HG02938 (cell line): ENCODE data around the gene SVOPL.
A peak's percentile ranks its signal among the peaks of the same experiment; 100 is the strongest.

ENCODE experiments used
- ATAC-seq: cut with Tn5 transposase; IDR thresholded peaks from one replicate; pipeline ENCODE4 v1.9.1; 2021; ENCODE audit warnings: mild to moderate bottlenecking, moderate library complexity; ENCODE audit not compliant: unreplicated experiment

The SVOPL gene

DNA sequence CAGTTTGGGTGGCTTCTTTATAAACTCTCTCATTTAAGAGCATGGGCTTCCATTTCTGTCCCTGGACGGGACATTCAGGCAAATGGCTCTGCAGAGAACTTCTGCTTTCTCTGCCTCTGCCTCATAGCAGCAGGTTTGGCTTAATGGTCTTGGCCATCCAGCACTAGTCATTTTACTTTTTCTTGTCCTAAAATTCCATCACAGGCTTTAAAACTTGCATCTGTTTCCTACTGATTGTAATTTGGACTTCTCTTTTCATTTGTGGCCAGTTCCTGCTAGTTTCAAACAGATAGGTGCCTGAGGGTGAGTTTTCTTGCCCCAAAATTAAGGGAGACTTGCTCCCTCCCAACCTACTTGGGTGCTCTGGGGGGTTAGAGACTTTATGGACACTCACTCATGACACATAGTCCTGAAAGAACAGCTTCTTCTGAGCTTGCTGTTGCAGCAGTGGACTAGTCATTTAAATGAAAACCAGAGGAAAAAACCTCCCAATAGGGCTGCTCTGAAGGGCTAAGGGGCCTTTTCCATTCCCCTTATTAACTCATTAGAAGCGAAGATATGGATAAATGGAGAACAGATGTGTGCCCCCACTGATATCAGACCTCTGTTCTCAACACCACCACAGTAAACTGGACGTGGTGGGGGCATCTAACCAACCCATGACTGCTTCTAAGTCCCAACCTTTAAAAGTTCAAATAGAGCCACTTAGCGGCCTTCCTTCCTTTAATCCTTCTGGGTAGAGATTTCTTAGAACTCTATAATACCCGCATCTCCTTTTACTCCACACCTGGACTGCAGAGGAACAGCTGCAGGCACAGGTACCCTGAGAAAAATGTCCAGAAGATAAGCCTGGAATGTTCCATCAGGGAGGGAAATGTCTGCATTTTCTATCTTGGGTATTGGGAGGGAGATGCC, 38.8 kb downstream of the SVOPL start:
- no peak for ATAC-seq

DNA sequence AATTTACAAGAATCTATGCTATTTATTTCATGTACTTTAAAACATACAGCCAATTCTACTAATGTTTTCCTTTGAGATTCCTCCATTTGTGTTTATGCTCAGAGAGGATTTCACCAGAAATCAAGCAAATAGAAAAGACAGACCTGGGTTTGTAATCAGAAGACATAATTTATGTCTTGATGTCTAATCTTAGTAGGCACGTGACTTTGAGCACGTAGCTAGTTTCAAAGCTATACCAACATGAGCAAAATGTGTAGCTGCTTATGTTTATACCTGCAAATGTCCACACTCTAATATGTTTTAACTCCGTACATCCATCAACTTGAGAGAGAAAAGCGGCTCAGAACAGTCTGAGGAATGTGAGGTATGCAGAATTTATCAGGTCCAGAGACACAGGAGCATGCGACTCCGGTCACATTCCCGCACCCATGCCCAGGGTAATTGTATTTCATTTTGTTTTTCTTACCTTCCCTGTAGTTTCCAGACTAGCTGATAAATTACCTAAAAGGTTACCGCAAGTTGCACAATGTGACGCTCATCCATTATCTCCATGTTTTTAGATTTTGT, 40.0 kb downstream of the SVOPL start:
- ATAC-seq = no peak

DNA sequence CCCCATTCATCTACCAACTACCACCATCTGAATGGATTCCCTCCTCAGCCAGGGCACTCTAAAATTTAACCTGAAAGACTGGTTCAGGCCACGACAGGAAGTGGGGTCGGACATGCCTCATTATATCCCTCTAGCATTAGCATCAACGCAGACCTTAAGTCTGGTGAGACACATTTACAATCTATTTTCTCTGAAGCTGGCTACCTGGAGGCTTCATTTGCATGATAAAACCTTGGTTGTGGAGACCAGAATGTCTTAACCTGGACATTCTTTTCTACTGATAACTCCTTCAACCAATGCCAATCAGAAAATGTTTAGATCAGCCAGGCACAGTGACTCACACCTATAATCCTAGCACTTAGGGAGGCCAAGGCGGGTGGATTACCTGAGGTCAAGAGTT, 42.3 kb downstream of the SVOPL start:
- ATAC-seq = no peak

DNA sequence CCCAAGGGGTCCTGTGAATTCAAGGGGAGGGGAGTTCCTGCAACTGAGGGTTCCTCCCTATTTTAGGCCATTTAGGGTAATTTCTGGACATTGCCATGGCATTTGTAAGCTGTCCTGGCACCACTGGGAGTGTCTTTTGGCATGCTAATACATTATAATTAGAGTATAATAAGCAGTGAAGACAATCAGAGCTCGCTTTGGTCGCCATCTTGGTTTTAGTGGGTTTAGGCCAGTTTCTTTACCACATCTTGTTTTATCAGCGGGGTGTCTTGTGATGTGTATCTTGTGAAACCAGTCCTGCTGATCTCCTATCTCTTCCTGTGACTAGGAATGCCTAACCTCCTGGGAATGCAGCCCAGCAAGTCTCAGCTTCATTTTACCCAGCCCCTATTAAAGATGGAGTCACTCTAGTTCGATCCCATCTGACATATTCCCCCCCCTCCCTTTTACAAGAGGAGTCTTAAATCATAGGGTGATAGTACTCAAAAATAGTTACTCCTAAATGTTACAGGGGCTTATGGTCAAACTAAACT, 43.2 kb downstream of the SVOPL start:
- ATAC-seq = no peak

DNA sequence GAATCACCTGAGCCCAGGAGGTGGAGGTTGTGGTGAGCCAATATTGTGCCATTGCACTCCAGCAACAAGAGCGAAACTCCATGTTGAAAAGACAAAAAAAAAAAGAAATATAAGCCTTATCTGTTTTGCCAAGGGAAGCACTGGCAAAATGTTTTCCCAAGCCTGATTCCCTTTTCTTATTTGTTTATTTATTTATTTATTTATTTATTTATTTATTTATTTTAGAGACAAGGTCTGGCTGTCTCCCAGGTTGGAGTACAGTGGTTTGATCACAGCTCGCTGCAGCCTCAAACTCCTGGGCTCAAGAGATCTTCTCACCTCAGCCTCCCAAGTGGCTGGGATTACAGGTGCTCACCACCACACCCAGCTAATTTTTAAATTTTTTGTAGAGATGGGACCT, 44.2 kb downstream of the SVOPL start:
- ATAC-seq = no peak

DNA sequence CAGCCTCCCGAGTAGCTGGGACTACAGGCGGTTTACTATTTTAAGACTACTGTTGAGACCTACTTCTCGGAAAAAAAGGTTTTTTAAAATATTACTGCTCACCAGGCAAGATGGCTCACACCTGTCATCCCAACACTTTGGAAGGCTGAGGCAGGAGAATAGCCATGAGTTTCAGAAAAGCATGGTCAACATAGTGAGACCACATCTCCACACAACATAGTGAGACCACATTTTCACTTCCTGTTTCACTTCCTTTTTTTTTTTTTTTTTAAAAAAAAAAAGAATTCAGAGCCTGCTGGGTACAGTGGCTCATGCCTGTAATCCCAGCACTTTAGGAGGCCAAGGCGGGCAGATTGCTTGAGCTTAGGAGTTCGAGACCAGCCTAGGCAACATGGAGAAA, 46.5 kb downstream of the SVOPL start:
- peak; percentile 65 for ATAC-seq

DNA sequence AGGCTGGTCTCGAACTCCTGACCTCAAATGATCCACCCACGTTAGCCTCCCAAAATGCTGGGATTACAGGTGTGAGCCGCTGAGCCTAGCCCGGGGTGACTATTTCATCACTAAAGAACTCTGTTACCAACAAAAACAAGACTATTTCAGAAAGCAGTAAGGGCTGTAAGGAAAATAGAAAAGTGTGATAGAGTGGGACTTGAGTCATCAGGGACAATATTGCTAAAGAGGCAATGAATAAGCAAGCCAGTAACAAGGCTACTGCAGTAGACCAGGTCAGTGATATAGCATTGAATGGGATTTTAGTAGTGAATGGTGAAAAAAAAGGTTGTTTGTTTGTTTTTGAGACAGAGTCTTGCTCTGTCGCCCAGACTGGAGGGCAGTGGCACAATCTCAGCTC, 51.7 kb downstream of the SVOPL start:
- no peak for ATAC-seq

DNA sequence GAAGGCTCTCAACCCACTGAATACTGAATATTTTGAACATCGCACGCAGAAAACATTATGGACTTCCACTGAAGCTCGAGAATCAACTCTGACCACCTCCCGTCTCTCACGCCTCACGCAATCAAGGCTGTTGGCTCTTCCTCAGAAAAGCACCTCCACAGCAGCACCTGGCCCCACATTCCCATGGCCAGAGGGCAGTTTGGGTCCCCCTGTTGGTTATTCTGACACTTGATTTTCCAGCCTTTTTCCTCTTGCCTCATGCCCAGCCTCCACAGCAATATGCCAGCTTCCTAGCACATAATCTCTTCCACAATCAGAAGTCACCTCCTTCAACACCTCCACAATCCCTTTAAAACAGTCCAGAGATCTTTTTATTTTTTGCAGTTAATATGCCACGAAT, 55.9 kb downstream of the SVOPL start:
- ATAC-seq = no peak

DNA sequence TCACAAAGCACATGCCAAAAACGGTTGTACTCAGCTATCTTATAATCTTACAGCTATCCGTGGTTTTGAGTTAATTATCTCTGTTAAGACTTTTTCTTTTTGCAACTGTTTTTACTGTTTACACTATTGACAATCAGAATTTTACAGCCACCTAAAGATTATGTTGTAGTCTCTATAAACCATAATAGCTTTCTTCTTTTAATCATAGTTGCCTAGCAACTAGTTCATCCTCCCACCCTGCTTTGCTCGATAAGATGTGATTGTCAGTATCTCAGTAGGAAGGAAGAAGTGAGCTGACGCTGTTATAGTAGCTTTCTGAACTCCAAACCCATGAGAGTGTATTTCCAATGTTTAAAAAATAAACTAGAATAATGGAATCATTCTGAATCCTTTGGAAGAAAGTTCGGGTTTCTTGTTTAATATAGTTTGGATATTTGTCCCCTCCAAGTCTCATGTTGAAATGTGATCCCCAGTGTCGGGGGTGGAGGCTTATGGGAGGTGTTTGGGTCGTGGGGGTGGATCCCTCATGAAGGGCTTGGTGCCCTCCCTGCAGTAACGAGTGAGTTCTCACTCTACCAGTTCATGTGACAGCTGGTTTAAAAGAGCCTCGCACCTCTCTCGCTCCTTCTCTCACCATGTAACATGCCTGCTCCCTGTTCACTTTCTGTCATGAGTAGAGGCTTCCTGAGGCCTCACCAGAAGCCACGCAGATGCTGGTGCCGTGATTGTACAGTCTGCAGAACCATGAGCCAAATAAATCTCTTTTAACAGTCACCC, 68.1 kb downstream of the SVOPL start:
- no peak for ATAC-seq

DNA sequence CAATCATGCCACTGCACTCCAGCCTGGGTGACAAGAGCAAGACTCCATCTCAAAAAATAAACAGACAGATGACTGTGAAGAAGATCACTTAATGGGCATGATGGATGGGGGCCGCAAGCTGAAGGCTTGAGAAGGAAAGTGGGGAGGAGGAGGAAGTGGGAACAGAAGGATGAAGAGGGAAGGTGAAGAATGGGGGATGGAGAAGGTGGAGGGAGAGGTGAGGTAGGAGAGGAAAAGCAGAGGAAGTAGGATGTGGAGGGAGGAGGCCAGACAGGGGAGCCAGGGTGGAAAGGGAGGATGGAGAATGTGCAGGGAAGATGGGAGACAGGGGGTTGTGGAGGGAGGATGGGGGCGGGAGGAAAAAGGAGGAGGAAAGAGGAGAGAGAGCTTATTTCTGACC, 68.8 kb downstream of the SVOPL start:
- no peak for ATAC-seq

DNA sequence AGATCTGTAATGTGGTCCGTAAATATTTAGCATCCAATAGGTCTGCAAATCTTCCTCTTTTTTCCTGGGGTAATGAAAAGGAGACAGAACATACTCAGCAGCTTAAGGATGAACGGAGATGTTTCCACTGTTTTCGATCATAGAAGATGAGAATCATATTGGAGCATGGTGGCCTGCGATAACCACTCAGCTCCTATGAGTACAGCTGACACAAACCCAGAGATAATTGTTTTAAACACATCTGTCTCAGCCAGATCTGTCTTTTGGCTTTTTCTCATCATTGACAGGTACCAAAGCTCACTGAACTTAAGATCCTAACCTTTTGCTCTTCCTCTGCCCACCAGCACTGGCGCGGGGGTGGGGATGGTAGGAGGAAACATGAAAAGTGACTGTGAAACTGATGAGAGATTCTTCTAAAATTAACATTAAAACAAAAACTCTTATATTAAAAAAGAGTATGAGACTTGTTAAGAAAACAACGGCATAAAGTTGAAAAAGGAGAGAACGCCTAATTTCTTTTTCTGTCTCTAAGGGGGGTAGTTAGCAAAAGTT, 71.0 kb downstream of the SVOPL start:
- no peak for ATAC-seq

DNA sequence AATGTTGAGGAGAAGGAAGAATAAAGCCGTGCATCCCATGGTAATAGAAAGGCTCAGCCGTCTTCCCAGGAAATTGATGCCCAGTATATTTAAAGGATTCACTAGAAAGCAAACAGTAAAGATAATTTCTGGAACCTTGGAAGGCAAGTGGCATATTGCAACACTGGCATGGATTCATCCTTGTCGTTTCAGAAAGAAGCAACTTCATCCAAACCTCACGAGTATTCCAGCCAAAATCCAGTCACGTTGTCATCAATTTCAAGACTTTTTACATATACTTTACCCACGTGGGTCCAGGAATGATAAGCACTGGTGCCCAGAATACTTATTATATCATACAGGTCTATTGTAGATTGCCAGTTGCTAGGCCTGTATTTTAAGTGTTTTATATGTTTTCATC, 73.8 kb downstream of the SVOPL start:
- ATAC-seq = no peak

DNA sequence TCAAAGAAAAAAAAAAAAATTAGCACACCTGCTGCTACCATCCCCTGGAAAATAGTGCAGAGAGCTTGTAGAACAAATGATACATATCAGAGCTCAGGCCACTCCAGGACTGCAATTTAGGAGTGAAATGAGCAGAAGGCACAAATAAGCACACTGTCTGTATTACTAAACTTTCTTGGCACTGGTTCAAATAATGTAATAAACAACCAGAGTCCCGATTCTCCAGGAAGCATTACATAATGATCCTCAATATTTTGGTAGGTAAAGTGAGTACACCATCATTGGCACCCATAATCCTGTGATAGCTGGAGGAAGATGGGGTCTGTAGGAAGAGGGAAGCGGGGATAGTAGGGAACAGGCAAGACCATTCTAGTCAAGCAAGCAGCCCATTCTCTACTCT, 74.3 kb downstream of the SVOPL start:
- no peak for ATAC-seq

DNA sequence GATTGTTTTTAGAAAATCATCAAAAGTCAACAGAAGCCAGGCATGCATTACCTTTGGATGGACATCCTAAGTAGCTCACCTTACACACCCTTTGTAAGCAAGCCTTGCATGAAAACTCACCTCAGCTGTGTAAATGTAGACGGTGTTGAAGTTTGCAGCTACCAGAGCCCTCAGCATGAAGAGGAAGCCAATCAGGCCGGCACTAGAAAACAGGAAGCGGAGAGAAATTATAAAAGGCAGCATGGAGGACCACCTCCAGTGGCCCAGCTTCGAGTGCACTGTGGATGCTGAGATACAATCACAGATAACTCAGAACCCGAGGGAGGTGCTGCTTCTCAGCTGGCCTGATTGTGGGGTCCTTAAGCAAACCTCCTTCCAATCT, 75.3 kb downstream of the SVOPL start:
- ATAC-seq = no peak

DNA sequence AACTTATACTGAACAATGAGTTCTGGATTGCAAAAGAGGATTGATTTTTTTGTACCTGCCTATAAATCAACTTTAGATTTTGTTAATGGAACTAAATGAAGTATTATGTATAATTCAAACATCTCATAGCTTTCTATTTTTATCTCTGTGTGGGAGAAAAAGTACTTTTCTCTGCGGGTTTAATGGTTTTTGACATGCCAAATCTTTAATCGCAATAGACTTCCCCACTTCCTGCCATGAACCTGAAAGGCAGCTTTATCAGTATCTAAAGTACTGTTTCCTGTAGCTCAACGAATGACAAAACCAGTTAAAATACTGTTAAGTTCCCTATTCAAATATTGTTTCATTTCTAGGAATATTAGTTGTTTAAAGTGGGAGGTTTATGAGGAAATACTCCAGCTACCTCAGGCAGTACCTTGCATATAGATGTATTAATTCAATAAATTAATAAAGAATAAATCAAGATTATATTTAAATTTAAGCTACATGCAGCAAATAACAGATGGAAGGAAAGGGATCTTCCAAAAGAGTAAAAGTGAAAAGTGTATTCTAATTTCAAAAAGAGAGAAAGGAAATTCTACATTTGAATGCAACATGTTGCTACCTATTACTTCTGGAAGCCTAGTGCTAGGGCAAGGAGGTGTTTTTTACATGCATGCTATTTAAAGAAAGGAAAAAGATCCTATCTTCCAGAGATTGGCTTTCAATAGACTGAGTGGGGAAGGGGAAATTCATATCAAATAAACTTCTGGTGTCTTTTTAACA, 75.9 kb downstream of the SVOPL start:
- no peak for ATAC-seq

DNA sequence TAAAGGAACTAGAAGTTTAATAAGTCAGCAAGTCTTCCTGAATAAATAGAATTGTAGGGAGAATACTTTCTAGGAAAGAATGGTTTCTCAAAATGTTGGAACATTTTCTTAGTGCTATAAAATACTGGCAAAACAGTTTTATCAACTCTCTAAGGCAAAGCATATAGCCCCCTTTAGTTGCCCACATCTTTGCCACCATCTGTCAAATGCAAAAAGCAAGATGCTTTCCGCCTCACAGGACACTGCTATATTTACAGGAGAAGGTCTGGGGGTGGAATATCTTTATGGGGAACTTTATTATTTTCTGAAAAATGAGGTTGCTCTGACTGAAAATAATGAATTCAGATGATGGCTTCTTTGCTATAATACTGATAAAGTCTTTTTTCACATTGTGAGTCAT, 78.3 kb downstream of the SVOPL start:
- ATAC-seq = no peak

DNA sequence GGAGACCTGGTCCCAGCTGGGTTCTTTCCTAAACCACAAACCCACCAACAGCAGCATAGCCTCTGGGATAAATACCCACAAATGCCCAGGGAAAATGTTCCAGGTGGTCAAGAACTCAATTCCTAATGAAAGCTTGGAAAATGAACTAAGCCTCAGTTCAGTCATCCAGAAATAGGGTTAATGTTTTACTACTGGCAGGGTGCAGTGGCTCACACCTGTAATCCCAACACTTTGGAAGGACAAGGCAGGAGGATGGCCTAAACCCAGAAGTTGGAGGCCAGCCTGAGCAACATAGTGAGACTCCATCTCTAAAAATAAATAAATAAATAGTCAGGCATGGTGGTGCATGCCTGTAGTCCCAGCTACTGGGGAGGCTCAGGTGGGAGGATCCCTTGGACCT, 82.2 kb downstream of the SVOPL start:
- ATAC-seq = no peak

DNA sequence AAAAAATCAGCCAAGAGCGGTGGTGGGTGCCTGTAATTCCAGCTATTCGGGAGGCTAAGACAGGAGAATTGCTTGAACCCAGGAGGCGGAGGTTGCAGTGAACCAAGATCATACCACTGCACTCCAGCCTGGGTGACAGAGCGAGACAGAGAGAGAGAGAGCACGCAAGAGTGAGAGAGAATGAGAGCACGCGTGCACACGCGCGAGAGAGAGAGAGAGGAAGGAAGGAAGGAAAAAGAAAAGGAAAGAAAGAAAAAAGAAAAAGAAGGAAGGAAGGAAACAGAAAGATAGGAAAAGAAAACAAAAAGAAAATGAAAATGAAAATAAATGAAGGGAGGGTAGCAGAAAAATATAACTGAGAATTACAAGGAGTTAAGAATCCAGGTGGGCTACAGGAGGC, 82.7 kb downstream of the SVOPL start:
- ATAC-seq = no peak

DNA sequence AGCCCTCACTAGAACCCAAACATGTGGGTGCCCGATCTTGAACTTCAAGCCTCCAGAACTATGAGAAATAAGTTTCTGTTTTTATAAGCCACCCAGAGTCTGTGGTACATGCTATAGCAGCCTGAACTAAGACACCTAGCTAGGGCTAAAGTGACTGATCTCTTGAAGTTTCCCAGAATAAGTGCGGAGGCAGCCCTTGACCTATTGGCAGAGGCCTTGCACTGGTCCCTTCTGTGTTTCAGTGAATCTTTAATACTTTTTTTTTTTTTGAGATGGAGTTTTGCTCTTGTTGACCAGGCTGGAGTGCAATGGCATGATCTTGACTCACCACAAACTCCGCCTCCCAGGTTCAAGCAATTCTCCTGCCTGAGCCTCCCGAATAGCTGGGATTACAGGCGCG, 85.1 kb downstream of the SVOPL start:
- no peak for ATAC-seq

DNA sequence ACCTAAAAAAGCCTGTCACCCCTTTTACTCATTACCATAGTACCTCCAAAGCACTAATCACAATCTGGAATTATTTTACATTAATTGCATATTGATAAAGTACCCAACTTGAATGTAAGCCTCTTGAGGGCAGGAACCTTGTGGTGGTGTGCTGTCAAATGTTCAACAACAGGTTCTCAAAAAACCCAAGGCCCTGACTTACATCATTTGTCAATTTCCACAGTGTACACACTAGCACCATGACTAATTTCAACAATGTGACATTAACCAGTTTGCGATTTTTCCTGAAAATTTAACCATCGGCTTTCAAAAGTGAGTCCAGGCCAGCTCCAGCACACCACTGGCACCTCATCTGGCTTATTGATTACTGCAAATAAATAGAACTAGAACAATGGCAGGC, 87.5 kb downstream of the SVOPL start:
- ATAC-seq = no peak
